OCI-LY7 (cell line): ENCODE measurements around the gene WASF3. TPM values are rescaled to one million over a fixed set of nuclear protein-coding genes. Genes with fewer than 3 reads are reported as not detected.
"Not testable (repeated sequence)": the region's sequence is repeated elsewhere in the genome, so short reads cannot be mapped to it uniquely, and the experiment has no call there.

Experiments used
- BruUV-seq: library from RNA; stranded (reverse); fragments of 400-500 nt; replicated peaks from 2 replicates; lab custom pipeline; 2021; lab: Mats Ljungman, UMichigan
- CTCF ChIA-PET: fragments of 300-600 bp; sonication (Branson Sonifier 250); formaldehyde crosslinking; loops from one replicate; lab custom pipeline; 2022; ENCODE audit warnings: antibody characterized with exemption; ENCODE audit not compliant: unreplicated experiment; lab: Charles Lee
- POLR2A ChIA-PET: fragments of 300-600 bp; sonication (Branson Sonifier 250); formaldehyde crosslinking; loops from one replicate; lab custom pipeline; 2022; ENCODE audit warnings: antibody characterized with exemption; lab: Charles Lee
- DNase-seq: peaks from one replicate; pipeline ENCODE4 v3.0.0-alpha.2; 2015; ENCODE audit warnings: low spot score
- H2AFZ ChIP-seq: fragments of 200-600 bp; sonication (generic), shearing (Covaris generic); 2 replicates; pipeline ENCODE4 v1.6.1; 2014; ENCODE audit warnings: mild to moderate bottlenecking, antibody characterized with exemption, low read length, moderate library complexity
- H3K27ac ChIP-seq: fragments of 200-600 bp; sonication (generic); 2 replicates; pipeline ENCODE4 v1.5.1; 2014; ENCODE audit warnings: mixed run types, low read depth, mild to moderate bottlenecking, moderate library complexity, low read length, inconsistent platforms; ENCODE audit not compliant: poor library complexity, severe bottlenecking
- H3K36me3 ChIP-seq: fragments of 200-600 bp; sonication (generic); 2 replicates; pipeline ENCODE4 v1.6.1; 2014; ENCODE audit warnings: mild to moderate bottlenecking, antibody characterized with exemption, low read length, moderate library complexity, mixed read lengths; ENCODE audit not compliant: insufficient read depth
- H3K4me1 ChIP-seq: fragments of 200-600 bp; sonication (generic); 2 replicates; pipeline ENCODE4 v1.5.1; 2014; ENCODE audit warnings: mild to moderate bottlenecking, low read length; ENCODE audit not compliant: insufficient read depth, poor library complexity, severe bottlenecking
- H3K4me2 ChIP-seq: fragments of 200-600 bp; sonication (generic); 2 replicates; pipeline ENCODE4 v1.6.1; 2014; ENCODE audit warnings: mild to moderate bottlenecking, low read length
- H3K4me3 ChIP-seq: fragments of 200-600 bp; sonication (generic); 2 replicates; pipeline ENCODE4 v1.5.1; 2014; ENCODE audit warnings: mild to moderate bottlenecking, low read depth, low read length; ENCODE audit not compliant: poor library complexity, severe bottlenecking
- H3K79me2 ChIP-seq: fragments of 200-600 bp; sonication (generic); 2 replicates; pipeline ENCODE4 v1.6.1; 2016; ENCODE audit warnings: low read depth, mild to moderate bottlenecking, low read length, moderate library complexity, mixed read lengths; ENCODE audit not compliant: insufficient read depth
- H3K9me2 ChIP-seq: fragments of 200-600 bp; sonication (generic); 2 replicates; pipeline ENCODE4 v1.6.1; 2016; ENCODE audit warnings: mild to moderate bottlenecking, low read length, mixed read lengths; ENCODE audit not compliant: insufficient read depth
- H3K9me3 ChIP-seq: fragments of 200-600 bp; sonication (generic); 2 replicates; pipeline ENCODE4 v1.6.1; 2014; ENCODE audit warnings: mild to moderate bottlenecking, mixed run types, low read length, mixed read lengths
- H4K20me1 ChIP-seq: fragments of 200-600 bp; sonication (generic); 2 replicates; pipeline ENCODE4 v1.6.1; 2014; ENCODE audit warnings: mild to moderate bottlenecking, antibody characterized with exemption, low read length, moderate library complexity, mixed read lengths; ENCODE audit not compliant: insufficient read depth
- EZH2phosphoT487 ChIP-seq: fragments of 200-600 bp; sonication (generic); IDR thresholded peaks from 2 replicates; pipeline ENCODE4 v1.6.1; 2018; ENCODE audit warnings: low read depth, borderline replicate concordance, mild to moderate bottlenecking, mixed run types, antibody characterized with exemption, low read length, moderate library complexity, mixed read lengths
- intact Hi-C: fragments of 100-400 bp; cut with micrococcal nuclease; formaldehyde crosslinking; loops from one replicate; pipeline ENCODE4 v1.10.0; 2022; ENCODE audit not compliant: unreplicated experiment
- total RNA-seq, 2 experiments: library from RNA; depleted of rRNA in 1 of 2; stranded (reverse); fragments of >200 nt in 1 of 2; shearing (Covaris generic) in 1 of 2; gene quantifications; 2 replicates each; pipeline ENCODE4 v1.2.3, GENCODE V29; 2014 to 2022
- TF ChIP-seq, protein P1 (sequence below): fragments of 200-600 bp; sonication (generic); conservative IDR thresholded peaks from 2 replicates; pipeline ENCODE4 v1.5.1; 2014; ENCODE audit warnings: mild to moderate bottlenecking, antibody characterized with exemption, low read length, moderate library complexity, mixed read lengths

The WASF3 gene
- total RNA-seq, 2 experiments from 2014 or later: 0.17 to 0.19 TPM

- Histone ChIP-seq H3K4me1 (no peaks in the 10 kb centered on the region), H3K79me2 (no peaks in the 10 kb centered on the region), H2AFZ (no peak overlapping the region), H4K20me1 (no peaks in the 10 kb centered on the region), H3K27ac (no peak overlapping the region), H3K4me3 (no peak overlapping the region), H3K9me3 (peaks cover 13% of the 10 kb centered on the region; the same call in 1 of the 2 replicates), H3K4me2 (no peak overlapping the region), H3K36me3 (no peaks in the 10 kb centered on the region), H3K9me2 (no peaks in the 10 kb centered on the region)
- no peak for DNase-seq
- TF ChIP-seq, protein P1, sequence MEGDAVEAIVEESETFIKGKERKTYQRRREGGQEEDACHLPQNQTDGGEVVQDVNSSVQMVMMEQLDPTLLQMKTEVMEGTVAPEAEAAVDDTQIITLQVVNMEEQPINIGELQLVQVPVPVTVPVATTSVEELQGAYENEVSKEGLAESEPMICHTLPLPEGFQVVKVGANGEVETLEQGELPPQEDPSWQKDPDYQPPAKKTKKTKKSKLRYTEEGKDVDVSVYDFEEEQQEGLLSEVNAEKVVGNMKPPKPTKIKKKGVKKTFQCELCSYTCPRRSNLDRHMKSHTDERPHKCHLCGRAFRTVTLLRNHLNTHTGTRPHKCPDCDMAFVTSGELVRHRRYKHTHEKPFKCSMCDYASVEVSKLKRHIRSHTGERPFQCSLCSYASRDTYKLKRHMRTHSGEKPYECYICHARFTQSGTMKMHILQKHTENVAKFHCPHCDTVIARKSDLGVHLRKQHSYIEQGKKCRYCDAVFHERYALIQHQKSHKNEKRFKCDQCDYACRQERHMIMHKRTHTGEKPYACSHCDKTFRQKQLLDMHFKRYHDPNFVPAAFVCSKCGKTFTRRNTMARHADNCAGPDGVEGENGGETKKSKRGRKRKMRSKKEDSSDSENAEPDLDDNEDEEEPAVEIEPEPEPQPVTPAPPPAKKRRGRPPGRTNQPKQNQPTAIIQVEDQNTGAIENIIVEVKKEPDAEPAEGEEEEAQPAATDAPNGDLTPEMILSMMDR: no peak
- no peak for TF ChIP-seq EZH2phosphoT487
- ChIA-PET POLR2A (no interaction called here), CTCF (no interaction called here)
- no TSS peak for BruUV-seq
- intact Hi-C loops: no loop called here
These were observed 68.8 kb downstream of the WASF3 start for GRCh38 chr13:26626271-26626670.

DNA sequence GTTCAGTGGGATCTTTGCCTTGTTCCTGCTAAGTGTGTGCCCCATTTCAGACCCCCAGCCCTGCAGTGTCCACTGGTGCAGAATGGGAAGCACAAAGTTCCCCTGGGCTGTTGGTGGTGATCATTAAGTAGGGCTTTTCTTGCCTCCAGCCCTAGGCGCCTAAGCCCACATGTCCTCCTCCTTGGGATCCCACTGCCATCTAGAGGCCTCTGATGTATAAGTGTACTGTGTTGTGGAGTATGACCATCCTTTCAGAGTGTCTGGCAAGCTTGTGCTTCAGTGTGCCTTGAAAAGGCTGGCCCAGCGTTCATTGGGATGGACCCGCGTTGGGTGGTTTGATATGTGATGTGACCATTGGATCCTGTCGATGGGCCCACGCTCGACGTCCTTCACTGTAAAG lies 71.2 kb downstream of the WASF3 start:
- H3K4me2 ChIP-seq: no peak overlapping the region
- H3K4me3 ChIP-seq: no peak overlapping the region
- intact Hi-C loops: no loop called here
- H3K79me2 ChIP-seq: no peaks in the 10 kb centered on the region
- no peak overlapping the region for H2AFZ ChIP-seq
- ChIA-PET CTCF (no interaction called here), POLR2A (no interaction called here)
- no peaks in the 10 kb centered on the region for H3K36me3 ChIP-seq
- peak; percentile 10 for DNase-seq
- peaks cover 9% of the 10 kb centered on the region; the same call in 1 of the 2 replicates for H3K9me3 ChIP-seq
- H3K27ac ChIP-seq: no peak overlapping the region
- no peaks in the 10 kb centered on the region for H3K9me2 ChIP-seq
- H4K20me1 ChIP-seq: no peaks in the 10 kb centered on the region
- no peak for TF ChIP-seq EZH2phosphoT487
- TF ChIP-seq, protein P1: no peak
- H3K4me1 ChIP-seq: no peaks in the 10 kb centered on the region
- BruUV-seq: no TSS peak

GRCh38 chr13:26629260-26629825 lies 71.9 kb downstream of the WASF3 start:
- intact Hi-C loops: no loop called here
- H4K20me1 ChIP-seq: no peaks in the 10 kb centered on the region
- no peaks in the 10 kb centered on the region for H3K79me2 ChIP-seq
- BruUV-seq: no TSS peak
- TF ChIP-seq, protein P1: peak; percentile 41
- TF ChIP-seq EZH2phosphoT487: no peak
- H3K9me2 ChIP-seq: no peaks in the 10 kb centered on the region
- H3K4me3 ChIP-seq: no peak overlapping the region
- H3K4me1 ChIP-seq: no peaks in the 10 kb centered on the region
- no peak overlapping the region for H3K27ac ChIP-seq
- ChIA-PET POLR2A (no interaction called here), CTCF (no interaction called here)
- H3K36me3 ChIP-seq: no peaks in the 10 kb centered on the region
- H3K4me2 ChIP-seq: no peak overlapping the region
- peaks cover 4% of the 10 kb centered on the region; the same call in 1 of the 2 replicates for H3K9me3 ChIP-seq
- DNase-seq: peak; percentile 1
- no peak overlapping the region for H2AFZ ChIP-seq

DNA sequence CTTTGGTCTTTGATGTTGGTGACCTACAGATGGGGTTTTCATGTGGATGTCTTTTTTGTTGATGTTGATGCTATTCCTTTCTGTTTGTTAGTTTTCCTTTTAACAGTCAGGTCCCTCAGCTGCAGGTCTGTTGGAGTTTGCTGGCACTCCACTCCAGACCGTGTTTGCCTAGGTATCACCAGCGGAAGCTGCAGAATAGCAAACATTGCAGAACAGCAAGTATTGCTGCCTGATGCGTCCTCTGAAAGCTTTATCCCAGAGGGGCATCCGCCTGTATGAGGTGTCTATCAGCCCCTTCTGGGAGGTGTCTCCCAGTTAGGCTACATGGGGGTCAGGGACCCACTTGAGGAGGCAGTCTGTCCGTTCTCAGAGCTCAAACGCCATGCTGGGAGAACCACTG lies 78.2 kb downstream of the WASF3 start:
- H3K4me3 ChIP-seq, DNase-seq, CTCF ChIA-PET, H4K20me1 ChIP-seq, H3K79me2 ChIP-seq, POLR2A ChIA-PET, intact Hi-C loops, BruUV-seq, H3K4me1 ChIP-seq, H3K9me2 ChIP-seq, H3K27ac ChIP-seq, H2AFZ ChIP-seq, H3K4me2 ChIP-seq, H3K36me3 ChIP-seq, H3K9me3 ChIP-seq: not testable (repeated sequence)
